B cell (primary cell): Measurements from ENCODE around the gene NPTX2.
"Not testable (repeated sequence)": the region's sequence is repeated elsewhere in the genome, so short reads cannot be mapped to it uniquely, and the experiment has no call there.

ENCODE experiments used
- CTCF ChIP-seq: fragments of 200-600 bp; IDR thresholded peaks from one replicate; pipeline ENCODE4 v1.8.0; 2022; ENCODE audit warnings: antibody characterized with exemption, mild to moderate bottlenecking
- EZH2 ChIP-seq: IDR thresholded peaks from 2 replicates; pipeline ENCODE4 v1.6.1; 2012; ENCODE audit warnings: borderline replicate concordance, low read depth, mild to moderate bottlenecking, moderate library complexity, low read length; ENCODE audit not compliant: insufficient read depth, poor library complexity, severe bottlenecking

GRCh38 chr7:98572716-98573115, 44.4 kb upstream of the NPTX2 start:
- not testable (repeated sequence) for TF ChIP-seq CTCF, EZH2
